IPS-NIHi11 (cell line): ENCODE data around the gene UBE2D2.
"Not testable (repeated sequence)": the region's sequence is repeated elsewhere in the genome, so short reads cannot be mapped to it uniquely, and the experiment has no call there.

Source experiments
- DNase-seq: peaks from one replicate; pipeline ENCODE4 v3.0.0; 2012; ENCODE audit warnings: mixed read lengths, low spot score

The UBE2D2 gene

DNA sequence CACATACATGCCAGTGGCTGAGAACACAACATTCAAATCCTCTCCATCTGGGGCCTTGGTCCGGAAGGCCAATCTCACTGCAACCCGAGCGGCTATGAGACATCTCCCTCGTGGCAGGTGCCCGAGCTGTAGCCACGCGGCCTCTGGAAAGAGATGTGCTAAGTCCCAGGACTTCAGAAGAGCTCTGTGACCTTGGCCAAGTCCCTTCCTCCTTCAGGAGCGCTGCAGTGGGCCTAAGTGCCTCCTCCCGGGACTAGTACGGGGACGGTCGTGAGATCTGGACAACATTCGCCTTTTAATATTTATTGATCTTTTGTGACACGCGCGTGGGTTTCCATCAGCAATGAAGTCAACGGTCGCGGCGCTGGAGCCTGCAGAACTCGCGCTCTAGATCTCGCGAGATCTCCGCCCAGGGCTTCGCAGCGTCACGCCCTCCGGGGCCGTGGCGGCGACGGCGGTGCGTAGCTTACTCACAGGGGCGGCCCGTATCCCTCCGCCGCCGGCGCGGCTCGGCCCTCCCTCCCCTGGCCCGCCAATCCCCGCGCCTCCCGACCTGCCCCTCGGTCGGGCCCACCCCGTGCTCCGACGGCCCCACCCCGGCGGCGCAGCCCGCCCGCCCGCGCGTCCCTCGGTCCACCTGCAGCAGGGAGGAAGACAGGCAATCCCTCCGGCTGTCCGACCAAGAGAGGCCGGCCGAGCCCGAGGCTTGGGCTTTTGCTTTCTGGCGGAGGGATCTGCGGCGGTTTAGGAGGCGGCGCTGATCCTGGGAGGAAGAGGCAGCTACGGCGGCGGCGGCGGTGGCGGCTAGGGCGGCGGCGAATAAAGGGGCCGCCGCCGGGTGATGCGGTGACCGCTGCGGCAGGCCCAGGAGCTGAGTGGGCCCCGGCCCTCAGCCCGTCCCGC lies at the start of gene UBE2D2:
Gene UBE2D2, plus strand, starts transcription at position 588 of the 903 bp plus-strand sequence. CDS start 453 bp downstream, outside the sequence.
- DNase-seq, result peak; percentile 99

DNA sequence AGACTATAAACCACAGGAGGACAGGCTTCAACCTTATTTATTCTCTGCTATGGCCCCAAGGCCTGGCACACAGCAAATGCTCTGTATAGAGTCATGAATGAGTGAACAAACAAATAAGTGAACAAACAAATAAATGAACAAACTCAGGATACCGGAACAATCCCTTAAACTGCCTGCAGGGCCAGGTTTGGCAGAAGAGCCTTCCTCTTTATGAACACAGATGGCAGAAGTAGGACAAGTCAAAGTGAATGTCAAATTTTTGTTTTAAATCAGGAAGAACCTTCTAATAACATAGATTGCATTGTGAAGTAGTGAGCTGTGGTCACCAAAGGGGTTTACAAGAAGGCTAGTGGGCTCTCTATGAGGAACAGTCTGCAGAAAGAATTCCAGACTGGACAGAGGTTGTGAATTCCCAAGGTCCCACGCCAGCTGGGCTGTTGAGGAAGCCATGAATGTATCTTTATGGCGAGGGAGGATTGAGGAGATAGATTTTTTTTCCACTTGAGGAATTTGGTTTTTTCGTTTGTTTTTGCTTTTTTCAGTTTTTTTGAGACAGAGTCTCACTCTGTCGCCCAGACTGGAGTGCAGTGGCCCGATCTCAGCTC lies 48.3 kb upstream of the UBE2D2 start:
- no peak for DNase-seq

DNA sequence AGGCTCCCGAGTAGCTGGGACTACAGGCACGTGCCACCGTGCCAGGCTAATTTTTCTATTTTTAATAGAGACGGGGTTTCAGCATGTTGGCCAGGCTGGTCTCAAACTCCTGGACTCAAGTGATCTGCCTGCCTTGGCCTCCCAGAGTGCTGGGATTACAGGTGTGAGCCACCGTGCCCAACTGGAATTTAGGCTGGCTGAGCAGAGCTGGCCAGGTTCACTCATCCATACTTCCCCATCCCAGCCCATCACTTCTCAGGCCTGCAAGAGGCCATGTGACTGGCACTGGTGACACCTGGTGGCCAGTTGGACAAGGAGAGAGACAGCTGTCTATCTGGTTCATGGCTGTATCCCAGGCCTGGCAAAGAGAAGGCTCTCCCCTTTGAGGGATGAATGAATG lies 47.7 kb upstream of the UBE2D2 start:
- peak; percentile 79 for DNase-seq

DNA sequence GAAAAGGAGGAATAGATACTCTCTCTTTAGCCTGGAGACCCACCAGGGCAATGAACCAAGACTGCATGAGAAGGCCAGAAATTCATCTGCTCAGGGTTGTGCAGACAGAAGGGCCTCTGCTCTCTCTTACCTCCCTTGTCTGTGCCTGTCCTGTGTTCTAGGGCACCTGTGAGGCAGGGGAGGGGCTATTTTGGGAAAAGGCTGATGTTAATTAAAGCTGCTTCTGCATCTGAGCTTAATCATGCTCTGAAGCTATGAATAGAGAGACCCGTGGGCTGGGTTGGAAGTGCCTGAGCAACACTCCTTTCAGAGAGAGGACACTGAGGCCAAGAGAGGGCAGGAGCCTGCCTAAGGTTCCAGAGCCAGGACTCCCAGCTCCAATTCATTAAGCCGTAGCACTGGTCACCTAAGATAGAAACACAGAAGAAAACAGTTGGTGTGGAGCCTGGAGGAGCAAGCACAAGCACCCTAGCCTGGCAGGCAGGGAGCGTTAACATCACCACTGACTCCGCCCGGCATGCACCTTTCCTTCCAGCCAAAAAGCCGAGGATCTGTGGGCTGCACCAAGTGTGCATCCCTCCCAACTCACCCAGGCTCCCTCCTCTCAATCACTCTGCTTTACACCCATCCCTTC lies 47.2 kb upstream of the UBE2D2 start:
- DNase-seq, result no peak

DNA sequence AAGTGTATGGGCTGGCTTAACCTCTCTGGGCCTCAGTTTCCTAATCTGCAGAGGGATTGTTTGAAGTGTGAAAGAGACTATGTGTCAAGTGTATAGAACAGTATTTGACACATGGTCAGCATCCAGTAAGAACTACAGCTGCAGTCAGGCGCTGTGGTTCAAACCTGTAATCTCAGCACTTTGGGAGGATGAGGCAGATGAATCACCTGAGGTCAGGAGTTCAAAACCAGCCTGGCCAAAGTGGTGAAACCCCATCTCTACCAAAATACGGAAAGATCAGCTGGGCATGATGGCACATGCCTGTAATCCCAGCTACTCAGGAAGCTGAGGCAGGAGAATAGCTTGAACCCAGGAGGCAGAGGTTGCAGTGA lies 46.7 kb upstream of the UBE2D2 start:
- no peak for DNase-seq

DNA sequence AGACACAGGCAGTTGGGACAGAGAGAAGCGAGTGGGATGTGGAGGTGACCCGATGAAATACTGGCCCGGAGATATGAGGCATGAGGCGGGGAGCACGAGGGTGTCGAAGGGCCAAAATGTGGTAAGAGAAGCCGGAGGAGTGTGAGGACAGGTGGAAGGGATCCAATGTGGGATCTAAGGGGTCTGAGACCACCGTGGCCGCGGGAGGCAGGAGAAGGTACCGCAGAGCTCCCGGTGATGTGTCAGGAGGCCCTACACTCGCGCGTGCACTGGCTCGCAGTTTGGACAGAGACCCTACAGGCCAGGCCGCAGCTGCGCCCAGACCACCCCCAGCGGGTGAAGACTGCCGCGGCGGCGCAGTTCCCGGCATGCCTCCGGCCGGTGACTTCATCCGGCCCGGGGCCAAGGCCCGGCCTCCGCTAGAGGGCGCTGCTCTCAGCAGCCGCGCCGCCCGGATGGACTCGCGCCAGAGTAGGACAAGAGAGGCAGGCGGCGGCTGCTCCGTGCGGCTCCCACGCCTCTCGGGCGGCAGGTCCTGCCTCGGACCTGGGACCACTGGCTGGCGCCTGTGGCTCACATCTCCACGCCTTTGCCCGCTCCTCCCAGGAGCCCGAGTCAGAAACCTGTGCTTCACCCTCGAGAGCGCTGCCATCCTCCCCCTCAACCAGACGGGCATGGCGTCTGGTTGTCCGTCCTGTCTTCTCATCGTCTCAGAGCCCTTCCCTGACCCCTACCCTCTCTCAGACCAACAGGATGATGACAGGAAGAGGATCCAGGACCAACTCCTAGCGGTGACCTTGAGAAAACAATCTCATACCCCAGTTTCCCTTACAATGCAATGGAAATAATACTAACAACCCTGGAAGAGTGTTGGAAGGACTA lies 43.2 kb upstream of the UBE2D2 start:
- peak; percentile 97 for DNase-seq

DNA sequence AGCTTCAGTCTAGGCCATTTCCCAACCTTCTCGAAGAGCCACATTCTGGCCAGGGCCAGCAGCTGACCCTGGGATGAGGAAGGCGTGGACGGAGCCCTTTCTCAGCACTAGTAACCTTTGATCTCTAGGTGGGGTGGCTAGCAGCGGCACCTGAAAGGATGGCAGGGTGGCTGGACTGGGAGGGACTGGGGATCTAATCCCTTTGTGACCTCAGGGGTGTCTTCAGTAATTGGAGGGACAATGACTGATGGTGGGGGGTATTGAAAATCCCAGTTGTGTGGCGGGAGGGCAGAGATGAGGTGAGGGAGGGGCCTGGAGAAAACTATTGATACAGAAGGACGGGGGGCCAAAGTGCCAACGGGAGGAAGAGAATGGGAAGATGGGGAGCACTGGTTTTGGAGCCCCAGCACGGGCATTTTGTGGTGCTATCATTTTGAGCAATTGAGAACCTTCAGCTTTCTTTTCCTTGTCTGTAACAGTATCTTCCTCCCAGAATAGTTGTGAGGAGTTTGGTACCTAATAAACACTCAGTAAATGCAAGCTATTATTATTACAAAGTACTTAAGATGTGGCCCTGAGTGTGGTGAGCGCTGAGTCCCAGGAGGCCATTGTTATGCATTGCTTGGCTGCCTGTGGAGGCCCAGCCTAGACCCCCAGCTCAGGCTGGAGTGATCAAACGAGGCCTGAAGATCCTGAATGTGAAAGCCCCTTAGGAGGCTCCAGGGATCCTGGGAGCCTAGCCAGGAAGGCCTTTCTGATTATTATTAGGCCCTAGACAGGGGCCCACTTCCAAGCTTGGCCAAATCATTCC lies 37.3 kb upstream of the UBE2D2 start:
- DNase-seq, result peak; percentile 64

DNA sequence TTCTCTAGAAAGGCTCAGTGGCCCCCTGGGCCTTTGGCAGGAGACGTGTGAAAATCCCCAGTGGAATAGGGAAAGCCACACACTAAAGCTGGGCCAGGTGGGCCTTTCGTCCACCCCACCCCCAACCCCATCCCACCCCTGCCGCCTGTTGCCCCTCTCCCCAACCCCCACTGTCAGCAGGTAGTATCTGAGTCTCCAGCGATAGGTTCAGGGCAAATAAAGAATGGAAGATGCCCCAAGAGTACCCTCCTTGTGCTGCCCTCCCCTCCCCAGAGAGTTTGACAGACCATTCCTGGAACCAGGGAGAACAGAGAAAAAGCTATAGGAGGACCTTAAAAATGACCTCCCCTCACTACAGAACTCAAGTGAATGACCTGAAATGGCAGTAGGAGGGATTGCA lies 36.7 kb upstream of the UBE2D2 start:
- peak; percentile 24 for DNase-seq

DNA sequence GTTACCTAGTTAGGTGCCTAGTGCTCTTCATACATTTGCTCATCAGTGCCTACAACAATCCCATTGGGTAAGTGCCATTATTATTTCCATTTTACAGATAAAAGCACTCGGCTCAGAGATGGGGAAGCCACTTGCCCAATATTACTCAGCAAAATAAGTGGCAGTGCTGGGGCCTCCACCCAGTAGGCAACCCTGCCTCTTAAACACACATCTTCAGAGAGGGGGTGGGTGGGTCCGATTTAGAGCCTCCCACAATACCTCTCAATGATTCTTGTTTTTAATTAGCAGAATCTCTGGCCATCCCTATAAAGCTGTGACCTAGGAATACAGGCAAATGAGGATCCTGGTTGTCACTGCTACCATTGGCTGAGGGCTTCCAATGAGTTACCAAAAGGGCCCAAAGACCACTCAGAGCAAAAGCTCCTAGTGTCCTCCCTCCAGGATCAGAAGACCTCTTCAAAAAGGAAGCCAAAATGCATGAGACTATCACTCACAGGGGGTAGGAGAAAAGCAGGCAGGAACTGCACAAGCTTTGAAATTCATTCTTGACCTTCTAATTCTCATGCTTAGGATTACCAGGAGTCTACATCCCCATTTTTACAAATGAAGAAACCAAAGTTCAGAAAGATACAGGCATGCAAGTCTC lies 36.1 kb upstream of the UBE2D2 start:
- no peak for DNase-seq

DNA sequence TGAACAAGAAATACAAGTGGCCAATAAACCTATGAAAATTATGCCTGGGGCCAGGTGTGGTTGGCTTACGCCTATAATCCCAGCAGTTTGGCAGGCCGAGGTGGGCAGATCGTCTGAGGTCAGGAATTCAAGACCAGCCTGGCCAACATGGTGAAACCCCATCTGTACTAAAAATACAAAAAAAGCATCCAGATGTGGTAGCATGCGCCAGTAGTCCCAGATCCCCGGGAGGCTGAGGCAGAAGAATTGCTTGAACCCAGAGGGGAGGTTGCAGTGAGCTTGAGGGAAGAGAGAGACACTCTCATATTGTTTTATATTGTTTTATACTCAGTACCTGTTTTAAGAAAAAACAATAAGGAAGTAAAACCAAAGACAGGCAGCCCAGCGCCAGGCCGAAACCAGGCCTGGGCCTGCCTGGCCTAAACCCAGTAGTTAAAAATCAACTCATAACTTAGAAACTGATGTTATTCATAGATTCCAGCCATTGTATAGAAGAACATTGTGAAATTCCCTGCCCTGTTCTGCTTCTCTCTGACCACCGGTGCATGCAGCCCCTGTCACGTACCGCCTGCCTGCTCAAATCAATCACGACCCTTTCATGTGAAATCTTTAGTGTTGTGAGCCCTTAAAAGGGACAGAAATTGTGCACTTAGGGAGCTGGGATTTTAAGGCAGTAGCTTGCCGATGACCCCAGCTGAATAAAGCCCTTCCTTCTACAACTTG lies 35.4 kb upstream of the UBE2D2 start:
- not testable (repeated sequence) for DNase-seq

DNA sequence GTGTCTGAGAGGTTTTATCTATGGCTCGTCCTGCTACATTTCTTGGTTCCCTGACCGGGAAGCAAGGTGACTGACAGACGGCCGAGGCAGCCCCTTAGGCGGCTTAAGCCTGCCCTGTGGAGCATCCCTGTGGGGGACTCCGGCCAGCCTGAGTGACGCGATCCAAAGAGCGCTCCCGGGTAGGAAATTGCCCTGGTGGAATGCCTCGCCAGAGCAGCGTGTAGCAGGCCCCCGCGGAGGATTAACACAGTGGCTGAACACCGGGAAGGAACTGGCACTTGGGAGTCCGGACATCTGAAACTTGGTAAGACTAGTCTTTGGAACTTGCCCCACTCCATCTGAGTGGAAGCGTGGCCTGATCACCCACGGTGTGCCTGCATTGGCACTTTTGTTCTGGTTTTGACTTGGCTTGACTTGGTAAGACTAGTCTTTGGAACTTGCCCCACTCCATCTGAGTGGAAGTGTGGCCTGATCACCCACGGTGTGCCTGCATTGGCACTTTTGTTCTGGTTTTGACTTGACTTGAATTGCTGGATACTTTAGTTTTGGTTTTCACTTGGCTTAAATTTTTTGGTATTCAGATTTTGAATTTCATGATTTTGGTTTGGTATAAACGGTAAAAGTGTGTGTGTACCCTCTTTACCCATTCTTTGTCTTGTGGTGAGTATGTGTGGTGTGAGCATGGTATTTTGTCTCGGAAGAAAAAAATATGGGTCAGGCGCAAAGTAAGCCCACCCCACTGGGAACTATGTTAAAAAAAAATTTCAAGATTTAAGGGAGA lies 34.6 kb upstream of the UBE2D2 start:
- DNase-seq, result not testable (repeated sequence)

DNA sequence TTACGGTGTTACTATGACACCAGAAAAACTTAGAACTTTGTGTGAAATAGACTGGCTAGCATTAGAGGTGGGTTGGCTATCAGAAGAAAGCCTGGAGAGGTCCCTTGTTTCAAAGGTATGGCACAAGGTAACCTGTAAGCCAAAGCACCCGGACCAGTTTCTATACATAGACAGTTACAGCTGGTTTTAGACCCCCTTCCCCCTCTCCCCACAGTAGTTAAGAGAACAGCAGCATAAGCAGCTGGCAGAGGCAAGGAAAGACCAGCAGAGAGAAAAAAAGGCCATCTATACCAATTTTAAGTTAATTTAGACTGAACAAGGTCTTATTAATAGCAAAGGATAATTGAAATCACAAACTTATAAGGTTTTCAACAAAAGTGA lies 34.1 kb upstream of the UBE2D2 start:
- not testable (repeated sequence) for DNase-seq

DNA sequence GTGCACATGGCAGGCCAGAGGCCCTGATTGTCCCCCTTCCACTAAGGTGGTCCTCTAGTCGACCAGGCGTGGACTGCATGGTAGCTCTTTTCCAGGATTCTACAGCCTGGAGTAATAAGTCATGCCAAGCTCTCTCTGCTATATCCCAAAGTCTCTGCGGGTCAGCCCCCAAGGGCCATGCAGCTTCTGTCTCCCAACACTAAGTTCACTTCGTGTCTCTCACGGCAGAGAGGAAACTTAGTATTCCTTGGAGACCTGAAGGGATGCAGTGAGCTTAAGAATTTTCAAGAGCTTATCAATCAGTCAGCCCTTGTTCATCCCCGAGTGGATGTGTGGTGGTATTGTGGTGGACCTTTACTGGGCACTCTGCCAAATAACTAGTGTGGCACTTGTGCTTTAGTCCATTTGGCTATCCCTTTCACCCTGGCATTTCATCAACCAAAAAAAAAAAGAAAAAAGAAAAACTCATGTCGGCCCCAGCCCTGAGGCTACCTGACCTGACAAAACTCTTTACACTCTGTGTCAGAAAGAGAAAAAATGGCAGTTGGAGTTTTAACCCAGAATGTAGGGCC lies 33.2 kb upstream of the UBE2D2 start:
- not testable (repeated sequence) for DNase-seq

DNA sequence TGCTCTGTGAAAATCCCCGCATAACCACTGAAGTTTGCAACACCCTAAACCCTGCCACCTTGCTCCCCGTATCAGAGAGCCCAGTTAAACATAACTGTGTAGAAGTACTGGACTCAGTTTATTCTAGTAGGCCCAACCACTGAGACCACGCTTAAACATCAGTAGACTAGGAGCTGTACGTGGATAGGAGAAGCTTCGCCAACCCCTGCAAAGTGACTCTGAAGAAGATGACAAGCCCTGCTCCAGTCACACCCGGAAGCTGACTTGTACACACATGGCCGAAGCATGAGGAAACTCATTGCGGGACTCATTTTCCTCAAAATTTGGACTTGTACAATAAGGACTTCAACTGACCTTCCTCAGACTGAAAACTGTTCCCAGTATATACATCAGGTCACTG lies 32.4 kb upstream of the UBE2D2 start:
- not testable (repeated sequence) for DNase-seq

DNA sequence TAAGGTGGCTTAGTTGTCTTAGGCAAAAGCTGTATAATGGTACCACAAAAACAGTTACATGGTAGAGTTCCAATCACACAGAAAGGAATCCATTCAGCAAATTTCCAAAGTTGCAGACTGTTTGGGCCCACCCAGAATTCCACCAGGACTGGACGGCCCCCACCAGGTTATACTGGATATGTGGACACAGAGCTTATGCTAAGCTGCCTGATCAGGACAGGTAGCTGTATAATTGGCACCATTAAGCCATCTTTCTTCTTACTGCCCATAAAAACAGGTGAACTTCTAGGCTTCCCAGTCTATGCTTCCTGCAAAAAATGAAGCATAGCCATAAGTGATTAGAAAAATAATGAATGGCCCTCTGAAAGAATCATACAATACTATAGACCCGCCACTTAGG lies 31.1 kb upstream of the UBE2D2 start:
- DNase-seq, result not testable (repeated sequence)

DNA sequence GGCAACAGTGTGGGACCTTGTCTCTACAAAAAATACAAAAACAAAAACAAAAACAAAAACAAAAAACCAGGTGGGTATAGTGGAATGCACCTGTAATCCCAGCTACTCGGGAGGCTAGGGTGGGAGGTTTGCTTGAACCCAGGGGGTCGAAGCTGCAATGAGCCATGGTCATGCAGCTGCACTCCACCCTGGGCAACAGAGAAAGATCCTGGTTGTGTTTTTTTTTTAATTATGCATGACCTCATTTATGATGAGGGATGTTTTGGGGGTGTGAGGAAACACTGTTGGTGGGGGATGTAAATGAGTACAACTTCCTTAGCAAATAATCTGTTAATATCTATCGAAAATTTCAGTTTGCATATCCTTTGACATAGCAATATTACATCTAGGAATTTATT lies 29.4 kb upstream of the UBE2D2 start:
- no peak for DNase-seq

DNA sequence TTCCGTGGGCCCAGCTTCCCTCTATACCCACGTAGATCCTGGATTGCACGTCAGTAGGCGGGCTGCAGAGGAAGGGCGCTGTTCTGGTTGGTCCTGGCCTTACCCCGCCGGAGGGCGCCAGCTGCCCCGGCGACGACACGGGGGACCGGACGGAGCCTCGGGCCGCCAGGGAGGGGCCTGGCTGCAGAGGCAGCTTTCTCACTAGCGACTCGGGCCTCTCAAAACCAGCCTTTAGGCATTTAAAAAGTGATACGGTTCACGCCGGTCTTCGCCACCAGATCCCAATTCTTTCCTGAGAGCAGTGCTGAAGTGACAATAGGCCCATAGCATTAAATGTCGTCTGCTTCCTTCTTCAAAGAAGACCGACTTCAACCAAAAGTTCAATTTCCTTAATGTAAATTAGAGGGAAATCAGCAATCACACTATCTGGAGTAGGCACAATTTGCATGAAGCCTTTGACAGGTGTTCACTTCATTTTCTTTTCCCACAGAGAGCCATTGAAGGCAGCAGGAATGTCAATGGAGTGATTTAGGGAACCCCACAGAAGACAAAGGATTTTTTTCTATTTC lies 17.6 kb upstream of the UBE2D2 start:
- DNase-seq, result peak; percentile 90

DNA sequence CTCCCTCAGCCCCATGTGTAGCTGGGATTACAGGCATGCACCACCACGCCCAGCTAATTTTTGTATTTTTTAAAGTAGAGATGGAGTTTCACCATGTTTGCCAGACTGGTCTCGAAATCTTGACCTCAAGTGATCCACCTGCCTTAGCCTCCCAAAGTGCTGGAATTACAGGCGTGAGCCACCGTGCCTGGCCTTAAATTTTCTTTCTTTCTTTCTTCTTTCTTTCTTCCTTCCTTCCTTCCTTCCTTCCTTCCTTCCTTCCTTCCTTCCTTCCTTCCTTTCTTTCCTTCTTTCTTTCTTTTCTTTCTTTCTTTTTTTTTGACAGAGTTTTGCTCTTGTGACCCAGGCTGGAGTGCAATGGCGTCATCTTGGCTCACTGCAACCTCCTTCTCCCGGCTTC lies 14.5 kb upstream of the UBE2D2 start:
- not testable (repeated sequence) for DNase-seq
